GM21723 (cell line): ENCODE measurements around the gene SLC25A5.
"Not testable (repeated sequence)": the region's sequence is repeated elsewhere in the genome, so short reads cannot be mapped to it uniquely, and the experiment has no call there.

Experiments used
- ATAC-seq: cut with Tn5 transposase; IDR thresholded peaks from one replicate; pipeline ENCODE4 v1.9.1; 2021; ENCODE audit warnings: mild to moderate bottlenecking, moderate library complexity; ENCODE audit not compliant: unreplicated experiment

The SLC25A5 gene

DNA sequence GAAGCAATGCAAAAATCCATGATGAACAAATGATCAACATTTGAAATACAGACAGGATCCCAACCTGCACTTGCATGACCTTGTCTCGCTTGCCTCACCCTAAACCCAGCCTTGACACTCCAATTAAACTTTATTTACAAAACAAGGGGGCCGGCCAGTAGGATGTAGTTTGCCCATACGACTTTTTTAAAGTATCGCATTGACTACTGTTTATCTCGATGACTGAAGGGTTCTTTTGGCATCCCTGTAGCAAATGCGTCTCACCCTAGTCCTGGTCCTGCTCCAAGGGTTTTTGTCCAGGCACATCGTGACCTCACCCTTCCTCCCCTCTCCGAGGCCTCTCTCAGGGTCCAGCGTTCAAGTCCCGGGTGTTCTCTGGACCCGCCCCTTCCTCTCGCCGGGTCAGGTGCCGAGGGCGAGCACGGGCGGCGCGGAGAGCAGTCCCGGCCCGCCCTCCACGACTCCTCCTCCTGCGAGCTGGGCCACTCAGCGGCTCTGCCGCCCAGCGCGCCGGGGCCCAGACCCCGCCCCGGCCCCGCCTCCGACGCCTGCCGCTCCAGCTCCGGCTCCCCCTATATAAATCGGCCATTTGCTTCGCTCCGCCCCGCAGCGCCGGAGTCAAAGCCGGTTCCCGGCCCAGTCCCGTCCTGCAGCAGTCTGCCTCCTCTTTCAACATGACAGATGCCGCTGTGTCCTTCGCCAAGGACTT, at the start of gene SLC25A5:
Gene SLC25A5, plus strand, starts transcription at position 603 of the 709 bp plus-strand sequence. Its CDS starts 72 bp downstream, at position 675.
- ATAC-seq = peak; percentile 86

DNA sequence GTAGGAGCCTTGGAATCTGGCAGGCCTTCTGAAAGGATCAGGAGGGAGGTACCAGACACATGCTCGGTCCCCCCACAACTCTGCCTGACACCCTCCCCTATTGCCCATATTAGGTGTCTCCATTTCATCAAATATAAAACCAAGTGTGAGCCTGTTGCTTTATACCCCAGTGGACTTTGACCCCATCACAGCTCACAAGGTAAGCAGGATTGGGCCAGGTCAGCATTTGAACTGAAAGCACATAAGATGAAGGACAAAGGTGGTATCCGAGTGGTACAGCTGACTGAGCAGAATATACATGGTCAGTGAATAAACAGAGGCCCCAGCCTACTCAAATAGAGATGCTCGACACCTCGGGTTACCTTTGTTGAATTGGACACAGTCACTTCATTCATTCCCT, 49.1 kb upstream of the SLC25A5 start:
- ATAC-seq = no peak

DNA sequence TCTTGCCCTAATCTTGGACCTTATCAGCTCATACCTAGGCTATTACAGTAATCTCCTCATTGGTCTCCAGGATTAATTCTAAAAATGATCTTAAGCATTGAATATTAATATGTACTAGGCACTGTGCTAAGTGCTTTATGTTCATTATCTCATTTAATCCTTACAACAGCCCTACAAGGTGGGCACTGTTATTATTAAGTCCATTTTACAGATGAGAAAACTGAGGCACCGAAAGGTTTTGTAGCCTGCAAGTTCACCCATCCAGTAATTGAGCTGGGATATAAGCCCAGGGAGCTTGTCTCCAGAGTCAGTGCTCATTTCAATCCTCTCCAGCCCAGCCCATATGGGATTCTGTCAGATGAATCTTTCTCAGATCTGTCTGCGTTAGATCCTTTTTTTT, 48.3 kb upstream of the SLC25A5 start:
- ATAC-seq = no peak

DNA sequence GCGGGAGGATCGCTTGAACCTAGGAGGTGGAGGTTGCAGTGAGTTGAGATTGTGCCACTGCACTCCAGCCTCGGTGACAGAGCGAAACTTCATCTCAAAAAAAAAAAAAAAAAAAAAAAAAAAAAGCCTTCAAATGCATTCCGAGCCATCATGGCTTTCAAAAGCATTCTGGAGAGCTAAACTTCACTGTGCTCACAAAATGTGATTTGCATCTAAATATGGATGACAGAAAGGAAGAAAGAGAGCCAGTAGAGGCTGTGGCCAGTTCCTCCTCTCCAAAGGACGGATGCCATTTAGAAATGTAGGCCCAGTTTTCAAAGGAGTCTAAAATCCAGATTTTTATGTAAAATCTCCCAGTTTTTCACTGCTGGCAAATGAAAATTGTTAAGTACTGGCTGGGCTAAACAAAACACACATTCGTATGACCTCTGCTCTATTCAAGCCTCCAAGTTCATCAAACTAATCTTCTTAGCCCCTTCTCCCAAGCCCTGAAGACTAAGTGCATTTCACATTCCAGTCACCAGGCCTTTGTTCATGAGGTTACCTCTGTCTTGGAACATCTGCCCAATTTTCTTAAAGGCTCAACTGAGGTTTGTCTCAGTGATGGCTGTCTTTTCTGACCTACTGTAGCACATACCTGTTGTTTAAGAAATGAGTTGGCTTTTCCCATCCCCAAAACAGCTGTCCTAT, 47.1 kb upstream of the SLC25A5 start:
- ATAC-seq = no peak

DNA sequence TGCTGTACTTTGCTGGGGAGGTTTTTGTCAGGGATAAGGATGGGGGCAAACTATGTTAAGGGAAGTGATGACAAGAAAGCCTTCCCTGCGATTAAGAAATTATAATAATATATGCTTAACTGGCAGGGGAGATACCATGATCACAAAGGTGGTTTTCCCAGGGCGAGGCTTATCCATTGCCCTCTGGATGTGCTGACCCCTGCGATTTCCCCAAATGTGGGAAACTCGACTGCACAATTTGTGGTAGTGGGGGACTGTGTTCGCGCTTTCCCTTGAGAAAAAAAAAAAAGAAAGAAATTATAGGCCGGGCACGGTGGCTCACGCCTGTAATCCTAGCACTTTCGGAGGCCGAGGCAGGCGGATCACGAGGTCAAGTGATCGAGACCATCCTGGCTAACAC, 44.6 kb upstream of the SLC25A5 start:
- no peak for ATAC-seq

DNA sequence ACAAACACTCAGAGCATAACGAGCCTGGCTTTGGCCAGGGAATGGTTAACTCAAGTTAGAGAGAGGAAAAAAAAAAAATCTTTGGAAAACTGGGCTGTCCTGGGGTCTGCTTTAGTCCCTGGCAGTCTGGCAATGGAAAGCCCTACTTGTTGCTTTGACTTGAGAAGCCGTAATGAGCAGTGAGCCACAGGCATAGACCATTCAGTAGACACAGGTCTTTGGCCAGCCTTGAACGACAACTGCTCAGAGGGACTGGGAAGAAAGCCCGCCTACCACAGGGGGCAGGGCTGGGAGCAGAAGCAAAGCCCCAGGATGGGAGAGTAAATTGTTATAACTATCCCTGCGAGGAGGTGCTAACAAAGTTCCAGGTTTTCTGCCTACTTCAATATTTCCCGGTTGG, 43.2 kb upstream of the SLC25A5 start:
- ATAC-seq = no peak

DNA sequence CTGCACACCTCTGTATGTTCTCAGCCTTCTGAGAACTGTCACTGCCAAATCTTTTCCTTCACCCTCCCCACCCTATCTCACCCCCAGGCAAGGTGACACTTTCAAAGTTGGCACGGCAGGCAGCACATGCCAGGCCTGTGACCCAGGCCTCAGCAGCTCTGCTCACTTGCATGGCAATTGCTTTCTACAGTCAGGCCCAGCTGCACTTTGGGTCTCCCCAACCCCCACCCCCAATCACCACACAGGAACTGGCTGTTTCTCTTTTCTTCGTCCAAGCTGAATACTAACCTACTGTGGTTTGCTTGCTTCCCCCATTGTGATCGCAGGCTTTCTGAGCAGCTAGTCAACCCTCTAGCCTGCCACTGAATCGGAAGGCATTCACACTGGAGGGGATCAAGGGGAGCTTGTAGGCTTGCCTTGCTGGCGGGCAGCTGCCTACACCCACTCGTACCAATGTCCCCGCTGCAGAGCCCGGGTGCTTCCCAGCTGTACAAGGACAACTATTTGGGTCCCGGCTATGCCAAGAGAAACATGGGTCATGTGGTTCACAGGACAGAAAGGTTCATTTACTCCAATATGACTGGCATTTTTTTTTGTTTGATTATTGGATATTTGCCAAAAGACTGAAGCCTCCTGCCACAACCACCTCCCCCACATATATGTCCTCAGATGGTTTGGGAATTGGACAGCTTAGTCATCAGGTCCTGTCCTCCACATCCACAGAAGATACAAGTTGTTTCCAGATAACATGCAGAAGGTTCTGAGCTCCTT, 41.0 kb upstream of the SLC25A5 start:
- peak; percentile 76 for ATAC-seq

DNA sequence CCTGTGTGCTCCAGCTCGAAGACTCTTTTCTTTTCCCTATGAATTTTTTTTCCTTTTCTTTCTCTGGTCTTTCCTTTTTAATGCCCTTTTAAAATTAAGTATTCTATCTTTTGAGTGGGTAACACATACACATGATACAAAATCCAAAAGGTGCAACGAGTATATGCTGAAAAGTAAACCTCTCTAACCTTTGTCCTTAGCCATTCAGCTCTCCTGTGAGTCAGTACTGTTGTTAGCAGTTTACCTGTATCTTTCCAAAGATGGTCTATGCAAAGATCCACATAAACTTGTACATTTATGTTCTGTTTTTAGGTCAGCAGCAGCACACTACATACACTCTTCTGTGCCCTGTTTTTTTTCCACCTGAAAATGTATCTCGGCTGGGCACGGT, 40.5 kb upstream of the SLC25A5 start:
- no peak for ATAC-seq

DNA sequence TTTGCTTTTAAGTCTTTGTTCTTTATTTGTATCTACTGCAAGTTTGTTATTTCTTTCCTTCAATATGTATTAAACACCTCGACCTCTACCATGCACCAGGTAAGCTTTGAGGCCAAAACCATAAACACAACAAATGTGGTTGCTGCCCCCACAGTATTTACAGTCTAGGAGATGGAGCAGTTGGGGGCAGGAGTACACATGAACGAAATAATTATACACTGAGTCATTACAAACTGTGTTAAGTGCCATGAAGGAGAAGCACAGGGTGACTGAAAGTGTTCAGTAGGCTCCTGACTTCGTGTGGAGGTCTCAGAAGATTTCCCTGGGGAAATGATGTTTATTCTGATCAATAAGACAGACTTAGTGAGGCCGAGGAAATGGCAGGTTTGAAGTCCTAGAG, 38.8 kb upstream of the SLC25A5 start:
- ATAC-seq = no peak

DNA sequence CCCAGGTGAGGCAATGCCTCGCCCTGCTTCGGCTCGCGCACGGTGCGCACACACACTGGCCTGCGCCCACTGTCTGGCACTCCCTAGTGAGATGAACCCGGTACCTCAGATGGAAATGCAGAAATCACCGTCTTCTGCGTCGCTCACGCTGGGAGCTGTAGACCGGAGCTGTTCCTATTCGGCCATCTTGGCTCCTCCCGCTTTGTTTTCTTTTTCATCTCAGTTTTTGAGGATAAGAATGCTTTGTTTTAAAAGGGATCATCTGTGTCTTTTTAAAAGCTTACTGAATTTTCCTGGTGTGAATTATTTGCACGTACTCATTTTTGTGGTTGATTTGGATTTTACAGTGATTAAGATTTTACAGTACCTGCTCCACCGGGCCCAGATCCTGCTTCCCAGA, 26.9 kb upstream of the SLC25A5 start:
- not testable (repeated sequence) for ATAC-seq

DNA sequence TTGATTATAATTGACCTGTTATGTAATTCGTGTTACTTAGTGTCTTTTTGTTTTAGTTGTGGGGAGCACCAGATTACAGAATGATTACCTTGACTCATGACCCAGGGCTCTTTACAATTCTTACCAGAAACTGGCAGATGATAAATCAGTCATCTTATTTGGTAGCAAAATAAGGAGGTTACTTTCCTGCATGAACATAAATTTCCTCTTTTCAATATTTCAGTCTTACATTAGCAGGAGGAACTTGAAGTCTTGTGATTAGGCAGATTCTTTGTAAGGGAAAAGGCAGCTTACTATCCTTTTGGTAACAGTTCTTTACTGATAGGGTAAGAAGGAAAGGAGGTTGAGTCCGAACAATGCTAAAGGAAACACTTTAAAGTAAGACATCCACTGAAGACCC, 26.0 kb upstream of the SLC25A5 start:
- no peak for ATAC-seq

DNA sequence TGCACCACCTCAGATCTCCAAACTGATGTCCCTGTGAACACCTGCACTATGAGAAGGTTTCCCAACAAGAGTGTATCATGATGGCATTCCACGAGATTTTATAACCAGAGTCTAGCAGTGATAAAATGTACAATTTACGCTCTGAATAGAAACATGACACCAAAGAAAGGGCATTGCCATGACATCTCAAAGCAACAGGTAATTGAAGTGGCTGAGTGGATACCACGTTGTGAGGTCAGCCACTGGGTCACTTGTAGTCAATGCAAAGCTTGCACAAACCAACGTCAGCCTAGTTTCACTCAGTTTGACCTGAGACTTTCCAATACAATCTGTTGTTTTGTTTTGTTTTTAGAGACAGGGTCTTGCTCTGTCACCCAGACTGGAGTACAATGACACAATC, 15.0 kb upstream of the SLC25A5 start:
- no peak for ATAC-seq

DNA sequence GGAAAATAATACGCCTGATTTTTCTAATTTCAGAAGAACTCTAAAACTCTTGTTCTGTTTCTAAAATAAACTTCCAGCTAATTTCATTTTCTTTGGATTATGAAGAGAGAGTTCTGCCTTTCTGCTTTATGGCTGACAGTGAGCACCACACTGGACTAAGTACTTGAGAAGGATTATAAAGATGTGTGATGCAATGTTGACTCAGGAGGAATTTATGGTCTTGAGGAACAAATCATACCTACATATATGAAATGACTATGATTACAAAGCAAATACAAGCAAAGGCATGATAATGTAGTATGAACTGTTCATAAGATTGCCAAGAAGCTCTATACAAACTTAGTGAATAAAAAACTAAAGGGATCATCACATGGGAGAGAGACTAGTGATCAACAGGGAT, 13.0 kb upstream of the SLC25A5 start:
- ATAC-seq = no peak

DNA sequence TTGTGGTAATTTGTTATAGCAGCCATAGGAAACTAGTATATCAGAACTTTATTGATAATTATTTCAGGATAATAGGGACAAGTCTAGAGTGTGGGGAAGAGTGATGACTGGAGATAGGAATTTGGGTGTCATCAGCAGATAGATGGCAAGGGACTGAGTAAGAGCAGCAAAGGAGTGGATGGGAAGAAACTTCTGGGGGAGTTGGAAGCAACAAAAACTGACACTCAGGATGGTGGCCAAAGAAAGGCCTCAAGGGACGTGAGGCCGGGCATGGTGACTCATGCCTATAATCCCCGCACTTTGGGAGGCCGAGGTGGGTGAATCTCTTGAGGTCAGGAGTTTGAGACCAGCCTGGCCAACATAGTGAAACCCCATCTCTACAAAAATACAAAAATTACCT, 9.1 kb upstream of the SLC25A5 start:
- ATAC-seq = no peak

DNA sequence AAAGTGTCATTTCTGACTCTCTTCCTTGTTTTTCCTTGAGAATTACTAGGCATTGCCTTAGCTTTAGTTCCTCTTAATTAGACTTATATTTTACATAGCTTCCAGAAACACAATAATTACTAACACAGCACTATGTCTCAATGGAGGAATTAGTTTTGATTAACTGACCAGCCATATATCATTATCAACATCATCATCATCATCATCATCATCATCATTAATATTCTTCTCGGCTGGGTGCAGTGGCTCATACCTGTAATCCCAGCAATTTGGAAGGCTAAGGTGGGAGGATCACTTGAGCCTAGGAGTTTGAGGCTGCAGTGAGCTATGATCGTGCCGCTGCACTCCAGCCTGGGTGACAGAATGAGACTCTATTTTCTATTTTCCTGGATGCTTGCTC, 2.7 kb upstream of the SLC25A5 start:
- no peak for ATAC-seq

DNA sequence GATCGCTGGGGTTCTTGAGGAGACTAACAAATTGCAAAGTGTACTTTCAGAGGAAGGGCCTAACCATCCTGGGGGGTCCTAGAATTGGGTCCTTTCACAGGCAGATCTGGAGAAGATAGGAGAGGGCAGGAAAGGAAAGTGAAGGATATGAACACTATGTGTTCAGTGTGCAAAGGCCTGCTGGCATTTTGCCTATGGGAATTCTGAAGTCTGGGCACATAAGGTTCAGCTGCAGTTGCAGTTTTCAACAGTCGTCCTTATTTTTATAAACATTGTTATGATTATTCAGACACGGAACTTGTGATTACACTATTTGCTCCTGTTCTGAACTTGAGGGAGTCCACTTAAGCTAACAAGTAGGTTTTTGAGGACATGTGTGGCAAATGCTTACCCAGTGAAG, 1.3 kb upstream of the SLC25A5 start:
- ATAC-seq = no peak

DNA sequence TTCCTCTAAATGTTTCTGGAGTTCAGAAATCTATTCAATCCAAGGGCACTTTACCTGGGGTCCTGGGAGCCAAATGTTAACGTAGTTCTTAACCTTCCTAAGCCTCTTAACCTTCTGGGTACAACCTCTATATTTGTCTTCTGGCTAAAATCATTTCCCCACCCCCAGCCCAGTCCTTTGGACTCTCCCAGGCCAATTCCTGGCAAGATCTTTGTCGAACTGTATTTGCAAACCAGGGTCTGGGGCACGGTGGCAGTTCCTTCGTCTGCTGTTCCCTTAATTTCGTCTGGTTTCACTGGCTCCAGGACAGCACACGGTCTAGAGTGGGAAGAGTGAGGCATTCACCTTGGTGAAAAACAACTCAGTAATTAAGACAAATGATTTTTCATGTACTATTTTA, 811 bp upstream of the SLC25A5 start:
- no peak for ATAC-seq

DNA sequence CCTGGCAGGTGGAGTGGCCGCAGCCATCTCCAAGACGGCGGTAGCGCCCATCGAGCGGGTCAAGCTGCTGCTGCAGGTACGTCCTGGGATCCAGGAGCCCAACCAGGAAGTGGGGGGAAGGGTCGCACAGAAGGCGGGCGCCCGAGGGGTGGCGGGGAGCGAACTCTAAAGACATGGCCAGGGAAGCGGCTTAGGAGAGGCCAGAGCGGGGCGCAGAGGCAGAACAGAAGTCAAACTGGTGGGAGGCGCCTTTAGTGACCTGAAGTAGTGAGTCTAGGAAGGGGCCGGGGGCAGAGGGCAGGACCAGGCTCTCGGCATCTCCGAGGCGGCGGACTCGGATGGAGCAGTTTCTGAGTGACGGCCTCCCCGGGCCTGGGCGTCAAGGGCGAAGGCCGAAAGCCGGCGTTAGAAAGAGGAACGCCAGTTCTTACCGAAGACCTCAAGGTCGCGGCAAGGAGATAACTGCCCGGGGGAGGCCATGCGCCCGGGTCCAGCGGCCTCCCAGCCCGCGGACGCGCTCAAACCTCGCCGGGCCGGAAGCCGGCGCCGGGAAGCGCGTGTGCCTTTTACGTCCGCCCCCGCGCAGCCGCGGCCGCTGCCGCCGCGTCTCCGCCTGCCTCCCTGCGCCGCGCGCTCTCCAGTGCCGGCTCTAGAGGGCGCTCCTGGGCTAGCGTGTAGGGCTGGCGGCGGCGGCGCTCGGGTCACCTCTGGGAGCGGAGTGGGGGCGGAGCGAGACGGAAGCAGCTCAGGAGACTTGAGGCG, 488 bp downstream of the SLC25A5 start:
- ATAC-seq = peak; percentile 81

DNA sequence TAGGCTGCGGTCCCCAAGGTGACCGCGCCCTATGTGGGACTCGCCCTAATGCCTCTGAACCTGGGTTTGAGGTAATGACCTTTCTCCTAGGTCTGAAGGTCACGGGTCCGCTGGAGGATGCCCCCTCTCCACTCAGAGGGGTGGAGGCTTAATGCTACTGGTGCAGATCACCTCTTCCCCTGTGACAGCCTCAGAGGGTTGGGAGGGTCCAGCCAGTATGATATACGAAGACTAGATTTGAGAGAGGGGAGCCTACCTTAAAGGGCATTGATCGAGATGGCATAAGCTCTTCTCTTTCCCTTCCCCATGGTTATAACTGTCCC, 1.0 kb downstream of the SLC25A5 start:
- ATAC-seq = no peak

DNA sequence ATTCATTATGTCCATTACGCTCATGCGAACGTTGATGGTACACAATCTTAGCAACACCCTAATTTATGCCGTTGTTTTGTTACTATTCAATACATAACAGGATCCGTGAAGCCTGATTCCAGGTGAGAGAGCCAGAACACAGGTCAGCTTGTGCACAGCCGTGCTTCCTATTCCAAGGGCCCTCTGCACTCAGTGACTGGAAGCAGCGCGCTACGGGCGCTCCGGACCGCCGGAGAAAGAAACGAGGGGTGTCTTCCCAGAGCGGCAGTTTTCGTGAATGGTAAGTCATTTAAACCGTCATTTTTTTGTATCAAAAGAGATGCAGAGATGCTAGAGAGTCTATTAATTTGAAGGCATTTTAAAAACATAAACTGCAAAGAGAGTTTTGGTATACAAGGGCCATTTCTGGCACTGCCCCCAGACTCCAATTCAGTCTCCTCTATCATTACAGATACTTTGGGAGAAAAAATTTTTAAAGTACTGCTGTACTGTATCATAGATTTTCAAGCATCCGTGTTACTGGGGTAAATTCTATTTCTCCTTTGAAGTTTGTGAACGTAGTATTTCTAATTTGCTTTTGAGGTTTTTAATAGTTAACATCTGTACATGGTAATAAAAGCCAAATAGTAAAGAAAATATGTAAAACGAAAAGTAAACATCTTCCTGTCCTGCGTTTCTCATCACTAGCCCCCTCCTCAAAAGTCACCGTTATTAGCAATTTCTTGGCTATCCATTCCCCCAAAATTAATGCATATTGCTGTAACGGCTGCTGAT, 6.6 kb downstream of the SLC25A5 start:
- ATAC-seq = no peak
